Measurements from ENCODE around the gene CAB39. TPM values are rescaled to one million over a fixed set of nuclear protein-coding genes. Genes with fewer than 3 reads are reported as not detected.

Gene CAB39
- total RNA-seq, 1 donor = 86.4 TPM

- no peak for TF ChIP-seq CTCF (IDR thresholded peaks at IDR 0.05; ENCODE audit: insufficient read depth, low read depth, low read length)
- DNase-seq (ENCODE audit: low read depth) = no peak
- H3K4me3 ChIP-seq (ENCODE audit: low read depth, low read length) = no peak overlapping the region
Observed at GRCh38 chr2:230706966-230707365, 5.7 kb upstream of the CAB39 start.

DNA sequence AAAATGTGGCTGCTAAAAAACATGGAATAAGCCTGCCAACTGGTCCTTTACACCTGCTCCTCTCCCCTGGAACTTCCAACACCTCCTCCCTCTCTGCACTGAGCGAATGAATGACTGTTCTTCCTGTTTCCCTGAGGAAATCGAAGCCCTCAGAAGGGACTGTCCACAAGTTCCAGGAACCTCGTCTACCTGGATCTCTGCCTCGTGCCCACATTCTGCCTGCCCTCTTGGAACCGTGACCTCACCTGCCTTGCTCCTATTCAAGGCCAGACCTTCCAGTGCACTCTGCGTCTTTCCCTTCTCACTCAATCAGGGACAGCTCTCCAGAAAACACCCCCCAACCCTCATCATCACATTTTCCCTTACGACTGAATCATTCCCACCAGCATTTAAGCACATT, 4.4 kb upstream of the CAB39 start:
- no peak for TF ChIP-seq CTCF (IDR thresholded peaks at IDR 0.05; ENCODE audit: insufficient read depth, low read depth, low read length)
- no peak overlapping the region for H3K4me3 ChIP-seq (ENCODE audit: low read depth, low read length)
- no peak for DNase-seq (ENCODE audit: low read depth)

GRCh38 chr2:230711224-230711623, 1.4 kb upstream of the CAB39 start:
- no peak for TF ChIP-seq CTCF (IDR thresholded peaks at IDR 0.05; ENCODE audit: insufficient read depth, low read depth, low read length)
- no peak overlapping the region for H3K4me3 ChIP-seq (ENCODE audit: low read depth, low read length)
- no peak for DNase-seq (ENCODE audit: low read depth)

DNA sequence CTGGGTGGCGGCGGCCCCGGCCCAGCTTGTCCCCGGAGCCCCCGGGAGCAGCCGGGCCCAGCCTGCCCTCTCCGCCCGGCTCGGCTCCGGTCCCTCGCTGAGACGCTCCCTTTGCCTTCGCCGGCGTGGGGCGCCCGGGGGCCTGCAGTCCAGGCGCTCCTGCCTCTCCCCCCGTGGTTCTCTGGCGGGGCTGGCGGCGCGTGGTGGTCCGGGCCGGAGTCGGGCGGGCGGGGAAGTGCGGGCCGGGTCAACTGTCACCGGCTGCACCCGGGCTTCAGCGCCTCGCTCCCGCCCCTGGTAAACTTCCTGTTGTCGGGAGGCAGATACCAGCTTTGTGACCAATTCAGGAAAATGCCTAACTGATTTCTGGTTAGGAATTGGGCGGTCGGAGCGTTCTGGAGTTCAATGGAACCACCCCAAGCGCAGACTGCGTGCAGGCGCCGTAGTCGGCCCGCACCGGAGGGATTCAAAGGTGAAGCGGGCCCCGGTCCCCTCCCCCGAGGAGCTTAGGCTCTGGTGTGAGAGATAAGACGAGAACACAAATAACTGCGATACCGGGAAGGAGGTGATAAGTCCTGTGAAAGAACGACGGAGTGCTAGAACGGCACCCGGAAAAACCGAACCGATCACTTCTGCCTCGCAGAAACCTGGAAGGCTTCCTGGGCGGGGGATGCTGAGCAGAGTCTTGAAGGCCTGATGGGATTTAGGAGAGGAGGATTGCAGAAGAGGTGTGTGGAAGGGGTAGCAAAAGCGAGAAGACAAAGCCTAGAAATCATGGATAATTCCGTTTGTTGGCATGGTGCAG, 891 bp downstream of the CAB39 start:
- no peak for TF ChIP-seq CTCF (IDR thresholded peaks at IDR 0.05; ENCODE audit: insufficient read depth, low read depth, low read length)
- H3K4me3 ChIP-seq (ENCODE audit: low read depth, low read length) = peak overlapping the region; percentile 82
- DNase-seq (ENCODE audit: low read depth) = no peak

DNA sequence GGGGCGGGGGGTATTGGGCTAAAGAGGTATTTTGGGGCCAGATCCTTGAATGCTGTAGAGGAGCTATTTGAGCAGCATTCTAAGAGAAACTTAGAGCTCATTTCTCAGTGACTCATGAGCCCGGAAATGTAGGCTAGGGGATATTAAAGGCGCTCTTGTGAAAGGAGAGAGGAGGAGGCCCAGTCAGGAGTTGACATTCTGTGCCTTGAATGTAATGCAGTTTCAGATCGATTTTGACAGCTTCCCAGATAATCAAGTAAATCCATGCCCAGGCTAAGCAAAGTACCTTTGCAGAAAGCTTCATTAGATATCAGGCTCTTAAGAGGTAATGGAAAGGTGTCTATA, 1.5 kb downstream of the CAB39 start:
- no peak for TF ChIP-seq CTCF (IDR thresholded peaks at IDR 0.05; ENCODE audit: insufficient read depth, low read depth, low read length)
- H3K4me3 ChIP-seq (ENCODE audit: low read depth, low read length) = peak overlapping the region; percentile 82
- peak; percentile 85 for DNase-seq (ENCODE audit: low read depth)

- DNase-seq (ENCODE audit: low read depth) = peak; percentile 36
- peak overlapping the region; percentile 82 for H3K4me3 ChIP-seq (ENCODE audit: low read depth, low read length)
- TF ChIP-seq CTCF (IDR thresholded peaks at IDR 0.05; ENCODE audit: insufficient read depth, low read depth, low read length) = no peak
Observed at GRCh38 chr2:230715201-230715600, 2.6 kb downstream of the CAB39 start.

DNA sequence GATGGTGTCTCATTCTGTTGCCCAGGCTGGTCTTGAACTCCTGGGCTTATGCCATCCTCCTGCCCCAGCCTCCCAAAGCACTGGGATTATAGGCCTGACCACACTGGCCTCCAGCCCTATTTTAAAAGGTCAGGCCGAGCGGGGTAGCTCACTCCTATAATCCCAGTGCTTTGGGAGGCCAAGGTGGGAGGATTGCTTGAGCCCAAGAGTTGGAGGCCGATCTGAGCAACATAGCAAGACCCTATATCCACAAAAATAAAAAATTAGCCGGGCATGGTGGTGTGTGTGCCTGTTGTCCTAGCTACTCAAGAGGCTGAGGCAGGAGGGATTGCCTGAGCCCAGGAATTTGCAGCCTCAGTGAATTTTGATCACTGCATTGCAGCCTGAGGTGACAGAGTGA, 3.9 kb downstream of the CAB39 start:
- no peak for DNase-seq (ENCODE audit: low read depth)
- TF ChIP-seq CTCF (IDR thresholded peaks at IDR 0.05; ENCODE audit: insufficient read depth, low read depth, low read length) = no peak
- H3K4me3 ChIP-seq (ENCODE audit: low read depth, low read length) = no peak overlapping the region

All from fibroblast of villous mesenchyme (primary cell).